GOT3 (cell line): ENCODE results near the gene MTUS2.
A peak's percentile ranks its signal among the peaks of the same experiment; 100 is the strongest.

Source experiments
- DNase-seq: peaks from one replicate; lab custom pipeline; 2025; ENCODE audit warnings: mixed read lengths; lab: John Stamatoyannopoulos, UW

MTUS2 gene

DNA sequence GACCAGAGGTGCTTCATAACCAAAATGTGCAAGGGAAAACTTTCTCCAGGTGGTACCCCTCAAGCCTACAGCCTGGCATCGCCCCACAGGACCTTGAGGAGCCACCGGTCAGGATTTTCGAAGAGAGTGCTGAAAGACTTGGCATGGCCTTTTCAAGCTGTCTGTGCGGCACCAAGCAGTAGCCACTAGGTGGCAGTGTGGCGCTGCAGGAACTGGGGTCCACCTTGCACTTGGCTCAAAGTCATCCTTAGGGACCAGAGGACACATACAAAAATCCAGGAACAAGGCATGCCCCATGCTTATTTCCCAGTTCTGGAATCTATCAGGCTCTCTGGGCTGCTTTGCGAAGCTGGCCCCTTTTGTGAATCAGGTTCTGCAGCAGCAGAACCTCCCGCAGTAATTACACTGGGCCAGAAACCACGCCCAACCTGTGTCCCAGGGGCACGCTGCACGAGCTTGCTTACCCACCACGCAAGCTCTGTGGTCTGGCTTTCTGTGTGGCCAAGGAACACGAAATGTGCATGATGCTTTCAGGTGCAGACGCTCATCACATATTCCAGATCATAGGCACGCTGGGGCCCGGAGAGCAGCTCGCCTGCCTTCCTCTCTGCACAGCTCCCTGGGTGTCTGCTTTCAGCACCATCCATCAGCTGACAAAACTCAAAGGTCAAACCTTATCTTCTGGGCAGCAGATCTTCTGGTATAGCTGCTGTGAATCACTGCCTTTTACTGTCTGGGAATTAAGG is 688.2 kb downstream of the MTUS2 start:
- peak; percentile 13 for DNase-seq

- no peak for DNase-seq
These were observed 688.7 kb downstream of the MTUS2 start for GRCh38 chr13:29508876-29509252.

DNA sequence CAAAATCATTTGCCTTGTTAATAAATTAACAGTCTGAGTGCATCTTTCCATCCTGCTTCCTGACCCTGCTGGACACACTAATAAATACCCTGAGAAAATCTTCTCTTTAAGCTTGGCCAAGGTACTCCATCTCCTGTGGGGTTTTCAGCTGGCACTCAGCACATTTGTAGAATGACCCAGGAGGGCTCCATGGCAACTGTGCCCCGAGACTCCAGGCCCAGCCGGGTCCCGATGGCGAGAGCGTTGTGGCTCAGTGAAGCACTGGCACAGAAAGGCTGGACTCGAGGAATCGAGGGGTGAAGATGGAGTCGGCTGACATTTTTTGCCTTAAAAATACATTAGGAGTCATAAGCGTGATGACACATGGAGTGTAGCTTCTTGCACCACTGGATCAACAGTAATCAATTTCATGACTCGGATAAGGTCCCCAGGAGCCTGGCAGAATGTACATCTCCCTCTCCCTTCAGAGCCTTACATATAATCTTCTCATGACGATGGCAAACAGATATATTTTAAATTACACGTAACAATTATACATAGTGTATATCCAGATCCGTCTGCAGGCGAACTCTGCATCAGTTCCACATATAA is 690.0 kb downstream of the MTUS2 start:
- no peak for DNase-seq

DNA sequence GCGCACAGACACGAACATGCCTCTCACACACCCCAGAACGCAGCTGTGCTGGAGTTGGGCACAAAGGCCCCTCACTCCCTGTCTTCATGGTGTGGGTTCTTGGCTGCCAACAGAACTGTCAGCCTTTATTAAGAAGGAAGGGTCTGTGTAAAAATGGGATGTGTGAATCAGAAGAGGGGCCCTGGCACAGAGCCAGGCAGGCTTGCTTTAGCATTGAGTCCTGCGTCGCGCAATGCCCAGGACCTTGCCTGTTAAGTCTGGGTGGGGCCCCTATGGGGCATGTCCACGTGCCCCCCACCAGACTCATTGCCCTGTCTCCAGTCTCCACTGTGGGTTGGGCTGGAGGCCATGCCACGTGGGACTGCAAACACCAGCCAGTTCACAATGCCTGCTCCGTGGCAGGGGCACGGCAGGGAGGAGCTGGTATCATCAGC is 690.5 kb downstream of the MTUS2 start:
- no peak for DNase-seq

DNA sequence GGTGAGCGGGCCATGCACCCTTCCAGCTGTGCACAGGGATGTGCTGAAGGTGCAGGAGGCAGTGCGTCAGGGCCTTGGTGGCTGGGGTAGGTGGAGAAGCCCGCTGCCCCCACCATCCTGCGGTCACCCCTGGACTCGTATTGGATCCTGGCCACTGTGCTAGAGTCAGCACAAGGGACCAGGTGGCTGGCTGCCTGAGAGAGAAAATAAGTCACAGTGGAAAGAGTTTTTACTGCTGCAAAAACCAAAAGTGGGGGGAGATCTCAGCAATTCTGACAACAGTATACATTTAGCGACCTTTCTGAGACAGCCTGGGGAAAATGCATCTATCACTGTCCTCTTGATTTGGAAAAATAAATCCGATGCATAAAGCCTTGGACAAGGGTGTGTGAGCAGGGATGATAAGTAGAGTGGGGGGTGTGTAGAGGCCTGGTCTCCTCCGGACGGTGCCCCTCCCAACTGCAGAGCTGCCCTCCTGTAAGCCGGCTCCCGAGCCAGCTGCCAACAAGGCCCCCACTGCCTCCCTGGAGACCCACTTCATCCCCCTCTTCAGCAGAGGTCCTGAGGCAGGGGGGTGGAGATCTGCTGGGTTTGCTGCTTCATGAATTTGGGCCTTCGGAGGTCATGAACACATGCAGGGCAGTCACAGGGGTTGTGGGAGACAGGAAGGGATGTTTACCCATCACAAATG is 691.1 kb downstream of the MTUS2 start:
- DNase-seq: no peak

GRCh38 chr13:29511980-29512379 is 691.8 kb downstream of the MTUS2 start:
- DNase-seq: no peak

GRCh38 chr13:29513002-29513980 is 693.2 kb downstream of the MTUS2 start:
- no peak for DNase-seq

GRCh38 chr13:29513981-29514719 is 694.0 kb downstream of the MTUS2 start:
- no peak for DNase-seq

DNA sequence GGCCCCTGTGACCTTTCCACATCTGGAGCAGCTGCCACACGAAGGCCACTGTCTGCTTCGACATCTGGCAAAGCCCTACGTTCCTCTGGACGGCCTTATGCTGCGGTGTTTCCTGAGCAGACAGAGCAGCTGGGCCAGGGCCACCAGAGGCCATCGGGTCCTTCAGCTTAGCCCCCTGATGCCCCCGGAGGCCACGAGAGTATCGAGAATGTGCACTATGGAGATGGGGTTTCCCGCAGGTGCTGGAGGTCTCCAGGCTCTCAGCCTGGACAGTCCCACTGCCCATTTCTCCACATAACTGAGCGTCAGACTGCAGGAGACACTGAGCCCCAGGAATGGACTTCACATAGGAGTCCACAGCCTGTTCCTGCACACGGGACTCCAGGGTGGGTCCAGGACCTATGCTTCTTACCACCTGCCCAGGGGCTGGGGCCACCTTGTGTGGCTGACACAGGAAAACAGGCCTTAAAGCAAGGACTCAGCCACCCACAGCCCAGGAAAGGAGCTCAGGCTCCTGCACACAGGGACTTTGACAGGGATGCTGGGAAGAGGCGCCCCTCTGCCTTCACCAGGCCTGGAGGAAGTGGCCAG is 694.7 kb downstream of the MTUS2 start:
- no peak for DNase-seq

- DNase-seq: no peak
These were observed 695.2 kb downstream of the MTUS2 start for GRCh38 chr13:29515372-29515771.

GRCh38 chr13:29516012-29516411 is 695.9 kb downstream of the MTUS2 start:
- no peak for DNase-seq

DNA sequence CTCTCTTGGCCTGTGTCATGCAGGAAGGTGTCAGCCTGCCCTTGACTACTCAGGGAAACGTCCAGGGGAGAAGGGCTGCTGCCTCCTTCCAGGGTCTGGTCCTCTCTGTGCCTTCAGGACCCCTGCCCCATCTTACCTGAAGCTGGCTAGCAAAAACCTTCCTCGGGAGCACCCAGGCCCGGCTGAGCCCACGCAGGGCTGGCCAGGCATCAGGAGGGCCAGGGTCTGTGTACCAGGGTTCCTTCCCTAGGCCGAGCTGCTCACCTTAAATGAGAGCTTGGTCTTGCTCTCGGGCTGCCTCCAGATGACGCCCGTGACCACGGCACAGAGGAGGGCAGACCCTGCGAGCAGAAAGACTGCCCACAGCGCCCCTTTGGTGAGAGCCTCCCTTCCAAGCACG is 696.7 kb downstream of the MTUS2 start:
- DNase-seq: no peak

DNA sequence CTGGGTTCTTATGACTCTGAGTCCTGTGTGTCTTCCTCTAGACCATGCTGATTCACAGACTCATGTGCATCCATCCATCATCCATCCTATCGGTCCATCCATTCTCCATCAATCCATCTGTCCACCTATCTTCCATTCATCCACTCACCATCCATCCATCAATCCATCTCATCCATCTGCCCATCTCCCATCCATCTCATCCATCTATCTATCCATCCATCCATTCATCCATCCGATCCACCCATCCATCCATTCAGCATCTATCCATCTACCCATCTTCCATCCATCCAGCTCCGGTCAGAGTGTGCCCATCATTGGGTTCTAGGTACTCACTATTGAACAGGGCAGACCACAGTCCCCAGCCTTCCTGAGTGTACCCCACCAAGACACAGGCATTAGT is 699.8 kb downstream of the MTUS2 start:
- DNase-seq: no peak

GRCh38 chr13:29520671-29521070 is 700.5 kb downstream of the MTUS2 start:
- DNase-seq: no peak

DNA sequence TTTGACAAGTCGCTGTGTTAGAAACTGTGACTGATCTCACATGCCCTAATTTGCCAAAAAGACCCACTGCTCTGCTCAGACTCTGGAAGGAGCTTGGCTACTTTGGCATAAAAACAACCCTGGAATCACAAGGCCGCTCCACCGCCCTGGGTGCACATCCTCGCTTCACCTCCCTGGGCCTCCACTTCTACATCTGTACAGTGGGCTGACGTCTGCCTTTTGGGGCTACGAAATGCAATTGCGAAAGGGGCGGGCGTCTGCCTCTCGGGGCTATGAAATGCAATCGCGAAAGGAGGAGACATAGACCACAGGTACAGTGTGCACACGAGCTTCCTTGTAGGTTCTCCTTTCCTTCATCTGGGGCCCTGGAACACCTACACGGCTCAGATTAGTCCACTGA is 701.2 kb downstream of the MTUS2 start:
- DNase-seq: no peak

DNA sequence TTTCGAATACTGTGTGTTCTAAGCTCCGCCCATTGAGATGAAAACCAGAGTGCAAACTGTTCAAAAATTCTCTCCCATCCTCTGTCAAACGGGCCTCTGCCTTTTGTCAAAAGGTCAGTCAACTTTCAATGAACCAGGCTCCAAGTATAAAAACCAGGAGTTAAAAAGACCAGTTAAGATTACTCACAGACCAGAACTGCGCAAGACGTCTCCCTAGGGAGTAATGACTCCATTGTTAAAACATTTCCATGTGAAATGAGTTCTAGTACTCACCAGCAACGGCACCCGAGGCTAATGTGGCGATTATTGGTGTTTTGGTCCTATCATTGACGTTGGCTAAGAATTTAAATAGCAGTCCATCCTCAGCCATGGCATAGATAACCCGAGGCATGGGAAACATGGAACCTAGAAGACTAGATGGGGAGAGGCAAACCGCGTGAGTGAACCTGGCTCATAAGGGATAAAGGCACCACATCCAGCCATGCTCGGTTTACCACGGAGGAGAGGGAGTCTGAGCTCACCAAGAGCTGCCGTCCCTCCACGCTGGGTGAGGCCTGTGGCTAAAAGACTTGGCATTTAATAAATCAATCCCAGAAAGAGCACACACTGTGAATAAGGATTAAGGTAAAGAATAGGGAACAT is 702.0 kb downstream of the MTUS2 start:
- no peak for DNase-seq

DNA sequence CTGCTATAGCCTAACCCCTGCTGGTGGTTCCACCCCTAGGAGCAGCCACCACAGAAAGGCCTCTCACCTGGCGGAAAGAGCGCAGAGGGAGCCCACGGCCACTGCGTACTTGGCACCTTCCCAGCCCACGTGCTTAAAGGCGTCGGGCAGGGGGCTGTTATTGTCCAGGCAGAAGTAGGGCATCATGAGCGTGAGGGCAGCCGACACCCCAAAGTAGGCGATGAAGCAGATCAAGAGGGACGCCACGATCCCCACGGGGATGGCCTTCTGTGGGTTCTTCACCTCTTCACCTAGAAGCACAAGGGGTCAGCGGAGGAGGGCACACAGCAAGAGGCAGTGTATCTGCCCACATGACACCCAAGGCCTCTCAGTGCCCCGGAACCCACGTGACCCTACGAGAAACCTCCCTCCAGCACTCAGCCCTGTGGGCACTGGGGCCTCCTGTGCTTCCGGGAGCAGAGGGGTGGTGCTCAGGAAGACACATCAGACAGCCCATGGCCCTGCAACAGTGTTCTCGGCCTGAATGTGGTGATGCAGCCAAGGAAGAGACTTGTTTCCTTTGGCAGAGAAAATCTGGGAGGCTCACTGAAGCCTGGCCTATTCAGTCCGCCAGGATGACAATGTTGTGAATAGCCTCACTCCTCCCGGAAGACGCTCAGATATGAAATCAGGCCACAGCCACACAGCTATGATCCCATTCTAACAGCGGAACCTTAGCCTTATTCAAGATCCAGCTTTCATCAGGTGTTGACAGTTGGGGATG is 703.2 kb downstream of the MTUS2 start:
- DNase-seq: no peak

DNA sequence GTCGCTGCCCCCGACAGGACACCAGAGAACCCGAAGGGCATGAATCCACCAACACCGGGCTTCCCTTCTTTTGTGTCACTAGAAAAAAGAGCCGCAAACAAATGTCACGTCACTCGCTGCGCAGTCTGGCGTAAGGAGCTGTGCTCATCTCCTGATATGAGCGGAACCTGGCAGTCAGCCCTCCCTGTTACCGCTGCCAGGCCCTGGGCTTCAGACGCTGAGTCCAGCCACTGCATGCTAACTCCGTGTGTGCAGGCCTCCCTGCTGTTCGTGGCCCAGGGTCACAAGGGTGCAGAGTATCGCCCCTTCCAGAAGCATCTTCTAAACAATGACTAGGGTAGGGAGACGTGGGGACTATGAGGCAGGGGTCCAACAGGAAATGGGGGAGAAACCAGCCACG is 704.0 kb downstream of the MTUS2 start:
- no peak for DNase-seq

DNA sequence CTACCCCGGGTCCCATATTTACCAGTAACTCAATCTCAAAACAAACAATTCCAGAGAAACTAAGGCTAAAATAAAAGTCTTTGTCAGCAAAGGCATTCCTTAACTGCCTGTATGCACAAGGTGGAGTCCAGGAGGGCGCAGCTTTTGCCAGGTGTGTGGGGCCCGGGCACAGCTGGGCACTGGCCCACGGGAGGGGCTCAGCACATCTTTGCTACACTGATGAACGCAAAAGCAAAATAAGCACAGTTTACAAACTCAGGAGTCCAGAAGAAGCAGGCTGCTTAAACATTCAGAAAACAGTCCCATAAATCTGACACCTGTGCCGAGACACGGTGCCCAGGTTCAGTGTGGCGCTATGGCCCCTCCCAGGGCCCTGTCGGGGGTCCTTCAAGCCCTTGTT is 704.5 kb downstream of the MTUS2 start:
- no peak for DNase-seq

DNA sequence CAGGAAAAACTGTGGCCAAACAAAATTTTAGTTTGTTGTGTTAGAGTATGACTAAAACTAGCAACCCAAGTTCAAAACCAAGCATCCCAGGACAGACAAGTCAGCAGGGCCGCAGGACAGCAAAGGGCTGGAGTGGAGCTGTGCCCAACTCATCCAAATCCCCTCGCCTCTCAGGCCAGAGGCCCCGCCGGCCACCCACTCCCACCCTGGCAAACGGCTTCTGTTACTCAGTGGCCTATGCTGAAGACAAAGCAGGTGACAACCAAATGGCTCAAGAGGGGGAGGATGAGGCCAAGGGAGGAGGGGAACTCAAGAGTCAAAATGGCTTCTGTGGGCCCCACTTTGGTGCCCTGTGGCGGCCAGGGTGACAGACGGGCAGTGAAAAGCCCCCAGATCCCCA is 705.6 kb downstream of the MTUS2 start:
- no peak for DNase-seq
